GM04503 (cell line): ENCODE results near the gene SIGLEC8.
"Not testable (repeated sequence)": the region's sequence is repeated elsewhere in the genome, so short reads cannot be mapped to it uniquely, and the experiment has no call there.

Experiments
- DNase-seq: peaks from one replicate; pipeline ENCODE4 v3.0.0-alpha.2; 2012; ENCODE audit warnings: low read depth

SIGLEC8 gene

GRCh38 chr19:51447510-51447909 is 10.7 kb downstream of the SIGLEC8 start:
- DNase-seq = not testable (repeated sequence)

GRCh38 chr19:51441410-51442390 is 16.6 kb downstream of the SIGLEC8 start:
- no peak for DNase-seq

- DNase-seq = no peak
These were observed 17.3 kb downstream of the SIGLEC8 start for GRCh38 chr19:51440846-51441409.

GRCh38 chr19:51440052-51440451 is 18.2 kb downstream of the SIGLEC8 start:
- no peak for DNase-seq

- DNase-seq = no peak
These were observed 19.2 kb downstream of the SIGLEC8 start for GRCh38 chr19:51439021-51439465.

- DNase-seq = no peak
These were observed 23.8 kb downstream of the SIGLEC8 start for GRCh38 chr19:51434456-51434855.

GRCh38 chr19:51433043-51433442 is 25.2 kb downstream of the SIGLEC8 start:
- DNase-seq = no peak

- no peak for DNase-seq
These were observed 27.1 kb downstream of the SIGLEC8 start for GRCh38 chr19:51431124-51431523.

GRCh38 chr19:51430221-51430620 is 28.0 kb downstream of the SIGLEC8 start:
- DNase-seq = no peak

GRCh38 chr19:51427201-51427600 is 31.1 kb downstream of the SIGLEC8 start:
- DNase-seq = no peak

- no peak for DNase-seq
These were observed 36.2 kb downstream of the SIGLEC8 start for GRCh38 chr19:51422053-51422448.

- DNase-seq = no peak
These were observed 36.8 kb downstream of the SIGLEC8 start for GRCh38 chr19:51421229-51422052.

GRCh38 chr19:51420511-51420910 is 37.7 kb downstream of the SIGLEC8 start:
- not testable (repeated sequence) for DNase-seq

- DNase-seq = no peak
These were observed 39.5 kb downstream of the SIGLEC8 start for GRCh38 chr19:51418707-51419106.

GRCh38 chr19:51417810-51418157 is 40.5 kb downstream of the SIGLEC8 start:
- DNase-seq = no peak

GRCh38 chr19:51417107-51417809 is 41.0 kb downstream of the SIGLEC8 start, which contains the start of gene SIGLEC10:
Gene SIGLEC10, minus strand, starts transcription at chr19:51417642. Its CDS starts 61 bp downstream, at chr19:51417581.
- DNase-seq = no peak

- not testable (repeated sequence) for DNase-seq
These were observed 41.8 kb downstream of the SIGLEC8 start for GRCh38 chr19:51416422-51416821.

GRCh38 chr19:51415187-51415586 is 43.1 kb downstream of the SIGLEC8 start:
- DNase-seq = no peak

GRCh38 chr19:51410950-51411748 is 47.1 kb downstream of the SIGLEC8 start:
- DNase-seq = no peak

GRCh38 chr19:51407511-51408131 is 50.6 kb downstream of the SIGLEC8 start:
- DNase-seq = no peak
